ENCODE measurements around the gene SHC4.
"Not testable (repeated sequence)": the region's sequence is repeated elsewhere in the genome, so short reads cannot be mapped to it uniquely, and the experiment has no call there.

SHC4 gene

DNA sequence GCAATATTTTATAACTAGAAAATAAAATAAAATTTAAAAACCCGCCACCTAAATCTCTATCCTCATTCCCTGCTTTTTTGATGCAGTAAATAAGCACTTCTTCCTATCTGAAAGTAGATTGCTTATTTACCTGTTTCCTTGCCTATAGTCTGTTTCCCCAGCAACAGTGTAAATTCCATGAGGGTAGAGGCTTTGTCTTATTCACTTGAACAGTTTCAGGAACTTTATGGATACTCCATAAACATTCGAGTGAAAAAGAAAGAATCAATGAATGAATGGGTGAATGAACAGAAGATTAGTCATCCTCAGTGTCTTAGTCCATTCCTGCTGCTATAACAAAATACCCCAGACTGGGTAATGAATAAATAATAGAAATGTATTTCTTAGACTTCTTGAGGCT lies 41.7 kb downstream of the SHC4 start:
- no peak for DNase-seq (ENCODE audit: low spot score)
- TF ChIP-seq, protein P1, sequence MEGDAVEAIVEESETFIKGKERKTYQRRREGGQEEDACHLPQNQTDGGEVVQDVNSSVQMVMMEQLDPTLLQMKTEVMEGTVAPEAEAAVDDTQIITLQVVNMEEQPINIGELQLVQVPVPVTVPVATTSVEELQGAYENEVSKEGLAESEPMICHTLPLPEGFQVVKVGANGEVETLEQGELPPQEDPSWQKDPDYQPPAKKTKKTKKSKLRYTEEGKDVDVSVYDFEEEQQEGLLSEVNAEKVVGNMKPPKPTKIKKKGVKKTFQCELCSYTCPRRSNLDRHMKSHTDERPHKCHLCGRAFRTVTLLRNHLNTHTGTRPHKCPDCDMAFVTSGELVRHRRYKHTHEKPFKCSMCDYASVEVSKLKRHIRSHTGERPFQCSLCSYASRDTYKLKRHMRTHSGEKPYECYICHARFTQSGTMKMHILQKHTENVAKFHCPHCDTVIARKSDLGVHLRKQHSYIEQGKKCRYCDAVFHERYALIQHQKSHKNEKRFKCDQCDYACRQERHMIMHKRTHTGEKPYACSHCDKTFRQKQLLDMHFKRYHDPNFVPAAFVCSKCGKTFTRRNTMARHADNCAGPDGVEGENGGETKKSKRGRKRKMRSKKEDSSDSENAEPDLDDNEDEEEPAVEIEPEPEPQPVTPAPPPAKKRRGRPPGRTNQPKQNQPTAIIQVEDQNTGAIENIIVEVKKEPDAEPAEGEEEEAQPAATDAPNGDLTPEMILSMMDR (IDR thresholded peaks at IDR 0.05; ENCODE audit: extremely low read depth, insufficient read depth, missing control alignments): no peak
- in situ Hi-C loops (cut with MboI; ENCODE audit: low pct_unique_long_range_greater_than_20kb, low sequenced_read_pairs, unreplicated experiment): no loop called here

DNA sequence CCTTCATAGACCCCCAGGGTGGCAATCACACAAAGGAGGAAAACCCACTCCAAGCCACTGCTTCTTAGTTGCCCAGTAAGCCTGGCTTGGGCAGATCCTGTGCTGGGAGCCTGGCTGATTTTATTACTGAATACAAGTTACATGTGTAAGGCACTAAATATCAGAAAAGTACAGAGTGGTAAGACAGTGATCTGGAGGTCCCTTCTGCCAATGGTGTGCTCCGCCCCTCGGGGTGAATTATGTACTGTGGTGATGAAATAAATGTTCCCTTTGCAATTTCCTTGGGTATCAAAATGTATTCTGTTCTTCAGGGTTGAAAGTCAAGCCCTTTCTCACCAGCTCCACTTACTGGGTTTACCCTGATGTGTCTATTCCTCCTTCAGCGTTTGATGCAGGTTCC lies 47.0 kb downstream of the SHC4 start:
- in situ Hi-C loops (cut with MboI; ENCODE audit: low pct_unique_long_range_greater_than_20kb, low sequenced_read_pairs, unreplicated experiment): no loop called here
- no peak for DNase-seq (ENCODE audit: low spot score)
- TF ChIP-seq, protein P1 (IDR thresholded peaks at IDR 0.05; ENCODE audit: extremely low read depth, insufficient read depth, missing control alignments): no peak

DNA sequence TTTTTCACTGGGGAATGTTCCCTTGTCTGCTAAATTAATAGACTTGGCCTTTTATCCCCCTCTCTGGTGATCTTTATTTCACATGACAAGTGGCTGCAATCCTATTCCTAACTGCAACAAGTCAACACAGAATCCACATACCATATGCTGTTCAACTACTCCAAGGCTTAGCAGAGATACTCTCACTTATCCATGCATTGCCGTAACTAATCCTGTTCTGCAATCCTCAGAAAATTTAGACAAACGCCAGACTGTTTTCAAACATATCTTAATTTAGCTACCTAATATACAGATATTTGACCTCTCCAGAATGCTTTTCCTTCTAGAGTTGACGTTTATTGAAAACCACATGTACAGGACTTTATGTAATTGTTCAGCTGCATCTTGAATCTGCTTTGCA lies 47.9 kb downstream of the SHC4 start:
- in situ Hi-C loops (cut with MboI; ENCODE audit: low pct_unique_long_range_greater_than_20kb, low sequenced_read_pairs, unreplicated experiment): no loop called here
- TF ChIP-seq, protein P1 (IDR thresholded peaks at IDR 0.05; ENCODE audit: extremely low read depth, insufficient read depth, missing control alignments): no peak
- DNase-seq (ENCODE audit: low spot score): no peak

DNA sequence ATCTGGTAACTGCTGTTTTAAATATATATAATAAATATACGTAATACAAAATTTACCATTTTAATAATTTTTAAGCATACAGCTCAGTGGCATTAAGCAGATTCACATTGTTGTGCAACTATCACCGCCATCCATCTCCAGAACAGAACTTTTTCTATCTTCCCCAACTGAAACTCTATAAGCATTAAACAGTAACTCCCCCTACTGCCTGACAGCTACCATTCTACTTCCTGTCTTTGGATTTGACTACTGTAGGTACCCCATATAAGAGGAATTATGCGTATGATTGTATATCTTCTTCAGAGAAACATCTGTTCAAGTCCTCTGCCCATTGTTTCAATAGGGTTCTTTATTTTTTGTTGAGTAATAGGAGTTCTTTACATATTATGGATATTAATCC lies 49.0 kb downstream of the SHC4 start:
- DNase-seq (ENCODE audit: low spot score): no peak
- TF ChIP-seq, protein P1 (IDR thresholded peaks at IDR 0.05; ENCODE audit: extremely low read depth, insufficient read depth, missing control alignments): no peak
- in situ Hi-C loops (cut with MboI; ENCODE audit: low pct_unique_long_range_greater_than_20kb, low sequenced_read_pairs, unreplicated experiment): no loop called here

DNA sequence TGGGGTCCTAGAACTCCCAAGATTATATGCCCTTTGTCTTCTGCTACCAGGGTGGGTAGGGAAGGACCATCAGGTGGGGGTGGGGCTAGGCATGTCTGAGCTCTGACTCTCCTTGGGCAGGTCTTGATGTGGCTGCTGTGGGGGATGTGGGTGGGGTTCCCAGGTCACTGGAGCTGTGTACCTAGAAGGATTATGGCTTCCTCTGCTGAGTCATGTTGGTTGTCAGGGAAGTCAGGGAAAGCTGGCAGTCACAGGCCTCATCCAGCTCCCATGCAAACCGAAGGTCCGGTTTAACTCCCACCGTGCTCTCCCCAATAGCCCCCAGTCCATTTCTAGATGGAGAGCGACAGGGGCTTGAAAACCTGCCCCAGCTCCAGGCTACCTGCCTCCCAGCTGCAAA lies 50.6 kb downstream of the SHC4 start:
- no peak for DNase-seq (ENCODE audit: low spot score)
- in situ Hi-C loops (cut with MboI; ENCODE audit: low pct_unique_long_range_greater_than_20kb, low sequenced_read_pairs, unreplicated experiment): no loop called here
- TF ChIP-seq, protein P1 (IDR thresholded peaks at IDR 0.05; ENCODE audit: extremely low read depth, insufficient read depth, missing control alignments): no peak

DNA sequence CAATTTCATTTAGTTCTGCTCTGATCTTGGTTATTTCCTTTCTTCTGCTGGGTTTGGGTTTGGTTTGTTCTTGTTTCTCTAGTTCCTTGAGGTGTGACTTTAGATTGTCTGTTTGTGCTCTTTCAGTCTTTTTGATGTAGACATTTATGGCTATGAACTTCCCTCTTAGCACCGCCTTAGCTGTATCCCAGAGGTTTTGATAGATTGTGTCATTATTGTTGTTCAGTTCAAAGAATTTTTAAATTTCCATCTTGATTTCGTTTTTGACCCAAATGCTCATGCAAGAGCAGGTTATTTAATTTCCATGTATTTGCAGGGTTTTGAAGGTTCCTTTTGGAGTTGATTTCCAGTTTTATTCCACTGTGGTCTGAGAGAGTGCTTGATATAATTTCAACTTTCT lies 53.2 kb downstream of the SHC4 start:
- in situ Hi-C loops (cut with MboI; ENCODE audit: low pct_unique_long_range_greater_than_20kb, low sequenced_read_pairs, unreplicated experiment); DNase-seq (ENCODE audit: low spot score): not testable (repeated sequence)

DNA sequence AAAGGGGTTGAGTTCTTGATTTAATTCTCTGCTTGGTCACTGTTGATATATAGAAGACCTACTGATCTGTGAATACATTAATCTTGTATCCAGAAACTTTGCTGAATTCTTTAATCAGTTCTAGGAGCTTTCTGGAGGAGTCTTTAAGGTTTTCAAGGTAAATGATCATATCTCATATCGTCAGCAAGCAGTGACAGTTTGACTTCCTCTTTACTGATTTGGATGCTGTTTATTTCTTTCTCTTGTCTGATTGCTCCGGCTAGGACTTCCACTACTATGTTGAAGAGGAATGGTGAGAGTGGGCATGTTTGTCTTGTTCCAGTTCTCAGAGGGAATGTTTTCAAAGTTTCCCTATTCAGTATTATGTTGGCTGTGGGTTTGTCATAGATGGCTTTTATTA lies 54.4 kb downstream of the SHC4 start:
- in situ Hi-C loops (cut with MboI; ENCODE audit: low pct_unique_long_range_greater_than_20kb, low sequenced_read_pairs, unreplicated experiment); DNase-seq (ENCODE audit: low spot score): not testable (repeated sequence)

DNA sequence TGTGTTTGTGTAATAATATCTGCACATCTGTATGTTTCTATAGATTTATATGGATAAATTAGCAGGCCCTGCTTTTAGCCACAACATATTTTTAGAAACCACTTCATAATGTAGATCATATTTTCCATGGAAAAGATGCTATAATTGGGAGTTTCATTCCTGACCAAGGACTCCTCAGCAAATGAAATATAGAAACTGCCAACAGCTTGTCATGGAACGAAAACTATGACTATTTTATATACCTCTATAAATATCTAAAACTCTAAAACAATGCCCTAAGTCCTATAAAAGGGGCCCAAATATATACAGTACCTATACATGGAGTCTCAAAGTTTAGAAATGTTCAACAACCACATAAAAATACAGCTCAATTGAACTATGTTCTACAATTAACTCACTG lies 57.9 kb downstream of the SHC4 start:
- in situ Hi-C loops (cut with MboI; ENCODE audit: low pct_unique_long_range_greater_than_20kb, low sequenced_read_pairs, unreplicated experiment): no loop called here
- DNase-seq (ENCODE audit: low spot score): no peak
- TF ChIP-seq, protein P1 (IDR thresholded peaks at IDR 0.05; ENCODE audit: extremely low read depth, insufficient read depth, missing control alignments): no peak

Measured in GM13977 (cell line).